Heart right ventricle (tissue), 16 donors: ENCODE results near the gene CTBP1. TPM values are rescaled to one million over a fixed set of nuclear protein-coding genes. Genes with fewer than 3 reads are reported as not detected.

Experiments used
- ATAC-seq, 8 donors: fragments of 200-7000 bp; cut with Tn5 transposase; one replicate each; pipeline ENCODE4 v1.9.1; 2020; ENCODE audit warnings: mild to moderate bottlenecking in 8 of 8, moderate library complexity in 8 of 8, moderate number of reproducible peaks in 1 of 8
- DNase-seq, 2 donors: peaks; one replicate each; pipeline ENCODE4 v3.0.0-alpha.2; 2020
- H3K27ac ChIP-seq, 10 donors: fragments of 200-600 bp; sonication (generic) in 2 of 10; one replicate each; pipeline versions ENCODE4 v1.5.0 to v1.8.0; 2020 to 2022; ENCODE audit warnings: mild to moderate bottlenecking in 3 of 10
- H3K27me3 ChIP-seq, 7 donors: fragments of 200-600 bp; one replicate each; pipeline ENCODE4 v1.8.0; 2021 to 2022; ENCODE audit warnings: mild to moderate bottlenecking in 2 of 7
- H3K36me3 ChIP-seq, 9 donors: fragments of 200-600 bp; sonication (generic) in 1 of 9; one replicate each; pipeline versions ENCODE4 v1.5.0 to v1.8.0; 2020 to 2022; ENCODE audit warnings: mild to moderate bottlenecking in 2 of 9
- H3K4me1 ChIP-seq, 9 donors: fragments of 200-600 bp; sonication (generic) in 1 of 9; one replicate each; pipeline versions ENCODE4 v1.5.0 to v1.8.0; 2020 to 2022; ENCODE audit warnings: mild to moderate bottlenecking in 4 of 9
- H3K4me3 ChIP-seq, 10 donors: fragments of 200-600 bp; sonication (generic) in 2 of 10; one replicate each; pipeline versions ENCODE4 v1.5.0 to v1.8.0; 2020 to 2022; ENCODE audit warnings: mild to moderate bottlenecking in 7 of 10, moderate library complexity in 2 of 10
- H3K9me3 ChIP-seq, 11 donors: fragments of 200-600 bp in 10 of 11; sonication (generic) in 2 of 11; one replicate each; pipeline versions ENCODE4 v1.5.0 to v1.8.0; 2013 to 2022; ENCODE audit warnings: mild to moderate bottlenecking in 2 of 11, control low read depth in 1 of 11, moderate library complexity in 1 of 11
- CTCF ChIP-seq, 9 donors: fragments of 200-600 bp; sonication (generic) in 2 of 9; IDR thresholded peaks; one replicate each; pipeline versions ENCODE4 v1.5.0 to v1.8.0; 2021 to 2022; ENCODE audit warnings: antibody characterized with exemption in 9 of 9, mild to moderate bottlenecking in 5 of 9, moderate library complexity in 1 of 9
- WGBS, 2 donors: extraction: QIAGEN DNeasy Blood & Tissue Kit; methylation state at CpG; one replicate each; pipeline ENCODE4 v1.1.7; 2013; ENCODE audit warnings: inconsistent platforms in 1 of 2; 5-methylcytosine and 5-hydroxymethylcytosine counted together
- intact Hi-C, 10 donors: fragments of 100-400 bp; cut with DNase I; formaldehyde crosslinking; loops; one replicate each; pipeline versions ENCODE4 v1.11.1 to v1.14.2; 2022
- polyA plus RNA-seq, 2 donors: library from polyadenylated mRNA; stranded (reverse); fragments of 200-250 nt; gene quantifications; one replicate each; pipeline ENCODE4 v1.2.3, GENCODE V29; 2013
- total RNA-seq, 10 donors: library from RNA; stranded (reverse); fragmentation: NEBNext Ultra II Directional in 3 of 10; extraction: Animal tissue kit (Norgen Biotek cat#: 25700) in 3 of 10; gene quantifications; one replicate each; pipeline versions ENCODE4 v1.2.1 to v1.2.4, GENCODE V29; 2021 to 2023
- donor health status: Arrhythmogenic right ventricular cardiomyopathy.
- donor health status: ischemic (EF 13 %, LVEDD 7.1; RV severe dilation, severe dysfunction).
- donor health status: healthy with polysubstance abuse.
- donor health status: DM: no; HTN: yes; CAD: no.
- donor health status: DM: no; HTN: no; CAD: no.
- donor health status: ischemic (EF 25% LVEDD 6.9; RV normal size, moderate dysfunction).
- donor health status: ischemic (EF 25% LVEDD 5.7; RV mildly dilated, moderate dysfunction).
- donor health status: healthy.
- donor health status: DM: yes; HTN: yes; CAD: no.
- donor health status: Ischemic cardiomyopathy.
- donor health status: ischemic (EF 35%, LVEDD 5.7; RV mildly dilated, moderate dysfunction).
- donor health status: nonischemic (EF 11% LVEDD 7.7; RV severe dilation, severe dysfunction).
- donor health status: DM: yes; HTN: yes; CAD: no.
- donor health status: PGD.
- donor health status: ischemic (EF 29% LVEDD 5.4; RV normal size, mild dysfunction).
- donor health status: nonischemic (EF 23%, LVEDD 6.1; RV moderate dilation, normal function).

The CTBP1 gene
- total and polyA plus RNA-seq, 12 donors: 98.6 to 132 (median 121) TPM

GRCh38 chr4:1187182-1187581 is 61.7 kb downstream of the CTBP1 start:
- ATAC-seq (peak in 4 of 8 donors; percentile 10 to 34 (median 22)), DNase-seq (peak in 1 of 2 donors; percentile 15)
- 24 to 30% methylated on average over 1 of the region's 1 CpG for WGBS, 2 donors
- H3K27me3 ChIP-seq: no peaks in the 10 kb centered on the region
- H3K27ac ChIP-seq: peak overlapping the region in 3 of 10 donors; percentile 4 to 17 (median 6)
- no peak overlapping the region for H3K4me3 ChIP-seq
- H3K9me3 ChIP-seq: peaks cover 0 to 5% (median 0%) of the 10 kb centered on the region in 11 donors
- no peaks in the 10 kb centered on the region for H3K36me3 ChIP-seq
- peaks cover 0 to 43% (median 15%) of the 10 kb centered on the region in 9 donors for H3K4me1 ChIP-seq
- intact Hi-C loops: loop anchor here in 1 of 10 donors (5.0 kb wide), 1 partner anchor 65 kb away; no protein-coding TSS in a partner anchor
- TF ChIP-seq CTCF (IDR thresholded peaks at IDR 0.05): no peak

- H3K4me1 ChIP-seq: peaks cover 0 to 32% (median 5%) of the 10 kb centered on the region in 9 donors
- whole genome bisulfite sequencing, 2 donors: 61 to 74% methylated on average over 6 of the region's 6 CpGs
- no peak for TF ChIP-seq CTCF (IDR thresholded peaks at IDR 0.05)
Observed at GRCh38 chr4:1183985-1184773, 64.8 kb downstream of the CTBP1 start.

GRCh38 chr4:1182313-1182712 is 66.6 kb downstream of the CTBP1 start:
- Histone ChIP-seq H3K27me3 (no peaks in the 10 kb centered on the region), H3K4me1 (peaks cover 0 to 40% (median 6%) of the 10 kb centered on the region in 9 donors), H3K36me3 (no peaks in the 10 kb centered on the region), H3K9me3 (peaks cover 0 to 30% (median 0%) of the 10 kb centered on the region in 11 donors), H3K27ac (no peak overlapping the region), H3K4me3 (no peak overlapping the region)
- no peak for ATAC-seq
- DNase-seq: no peak
- no peak for TF ChIP-seq CTCF (IDR thresholded peaks at IDR 0.05)
- intact Hi-C loops: no loop called here

More at GRCh38 chr4:1183985-1184773, 64.8 kb downstream of the CTBP1 start:
- Histone ChIP-seq H3K27ac (peak overlapping the region in 5 of 10 donors; percentile 11 to 51 (median 22)), H3K27me3 (no peaks in the 10 kb centered on the region), H3K9me3 (peaks cover 0 to 30% (median 0%) of the 10 kb centered on the region in 11 donors), H3K36me3 (no peaks in the 10 kb centered on the region), H3K4me3 (peak overlapping the region in 3 of 10 donors; percentile 6 to 26 (median 15))
- peak in 1 of 2 donors; percentile 2 for DNase-seq
- intact Hi-C loops: no loop called here
- ATAC-seq: no peak

- Histone ChIP-seq H3K27me3 (no peaks in the 10 kb centered on the region), H3K4me3 (no peak overlapping the region), H3K9me3 (peaks cover 0 to 30% (median 0%) of the 10 kb centered on the region in 11 donors), H3K27ac (no peak overlapping the region), H3K36me3 (no peaks in the 10 kb centered on the region), H3K4me1 (peaks cover 0 to 35% (median 6%) of the 10 kb centered on the region in 9 donors)
- intact Hi-C loops: no loop called here
- TF ChIP-seq CTCF (IDR thresholded peaks at IDR 0.05): no peak
- no peak for ATAC-seq
- no peak for DNase-seq
Observed at GRCh38 chr4:1180663-1181062, 68.3 kb downstream of the CTBP1 start.
